Tibial nerve (tissue), 4 donors: ENCODE data around the gene CCNE1. TPM values are rescaled to one million over a fixed set of nuclear protein-coding genes. Genes with fewer than 3 reads are reported as not detected.

Experiments
- DNase-seq, 2 donors: peaks; one replicate each; pipeline ENCODE4 v3.0.0-alpha.2; 2019; ENCODE audit warnings: low spot score in 2 of 2
- H3K27ac ChIP-seq, 4 donors: fragments of 200-600 bp; sonication (generic) in 3 of 4; one replicate each; pipeline ENCODE4 v1.5.1; 2017 to 2019; ENCODE audit warnings: mild to moderate bottlenecking in 1 of 4
- H3K27me3 ChIP-seq, 2 donors: fragments of 200-600 bp; sonication (generic) in 1 of 2; one replicate each; pipeline versions ENCODE4 v1.5.1 to v1.6.0; 2017 to 2019
- H3K36me3 ChIP-seq, 3 donors: fragments of 200-600 bp; sonication (generic); one replicate each; pipeline ENCODE4 v1.5.1; 2018 to 2019
- H3K4me1 ChIP-seq, 4 donors: fragments of 200-600 bp; sonication (generic) in 3 of 4; one replicate each; pipeline ENCODE4 v1.5.1; 2017 to 2019
- H3K4me3 ChIP-seq, 4 donors: fragments of 200-600 bp; sonication (generic) in 3 of 4; one replicate each; pipeline ENCODE4 v1.5.1; 2017 to 2019; ENCODE audit warnings: mild to moderate bottlenecking in 1 of 4, moderate library complexity in 1 of 4
- H3K9me3 ChIP-seq, 4 donors: fragments of 200-600 bp; sonication (generic) in 3 of 4; one replicate each; pipeline ENCODE4 v1.5.1; 2017 to 2019
- EP300 ChIP-seq, 2 donors: sonication (generic); formaldehyde crosslinking; IDR thresholded peaks; one replicate each; pipeline ENCODE4 v1.6.1; 2017; ENCODE audit warnings: antibody characterized with exemption in 2 of 2, mild to moderate bottlenecking in 1 of 2
- POLR2A ChIP-seq, 2 donors: fragments of 450-650 bp; IDR thresholded peaks; one replicate each; pipeline ENCODE4 v1.6.1; 2017; ENCODE audit warnings: antibody characterized with exemption in 2 of 2, mild to moderate bottlenecking in 2 of 2, moderate library complexity in 2 of 2
- WGBS, 2 donors: methylation state at CpG; one replicate each; pipeline ENCODE4 v1.1.5; 2018; 5-methylcytosine and 5-hydroxymethylcytosine counted together
- total RNA-seq, 4 donors: library from RNA; depleted of rRNA; stranded (reverse); fragments of >200 nt; gene quantifications; one replicate each; pipeline ENCODE4 v1.1.0, GENCODE V29; 2016
- TF ChIP-seq, protein P1 (sequence below), 5 experiments: fragments of 200-600 bp in 3 of 5; fragments of 450-650 bp in 2 of 5; sonication (generic) in 3 of 5; IDR thresholded peaks; one replicate each; pipeline ENCODE4 v1.5.1; 2016 to 2019; ENCODE audit warnings: antibody characterized with exemption in 5 of 5, mild to moderate bottlenecking in 3 of 5, moderate library complexity in 2 of 5

Gene CCNE1
- total RNA-seq, 4 donors from 2014 or later: 0.60 to 4.9 (median 3.8) TPM

DNA sequence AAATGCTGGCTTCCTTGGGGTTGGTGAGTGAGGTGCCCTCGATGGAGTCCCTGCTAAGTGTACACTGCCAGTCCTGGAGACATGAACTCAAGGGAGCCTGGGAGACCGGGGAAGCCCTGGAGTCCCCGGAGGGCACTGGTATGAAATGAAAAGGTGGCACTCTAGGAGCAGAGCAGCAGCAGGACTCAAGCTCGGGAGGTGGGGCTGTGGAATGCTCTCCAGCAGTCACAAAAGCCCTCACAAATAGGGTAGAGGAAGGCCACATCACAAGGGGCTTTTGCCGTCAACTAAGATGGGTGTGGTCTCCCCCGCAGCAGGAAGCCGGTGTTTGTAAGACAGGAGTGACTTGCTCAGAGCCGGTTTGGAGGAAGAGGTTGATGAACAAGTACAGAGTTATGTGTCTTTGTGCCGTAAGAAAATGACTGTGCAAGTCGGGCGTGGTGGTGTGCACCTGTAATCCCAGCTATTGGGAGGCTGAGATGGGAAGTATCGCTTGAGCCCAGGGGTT lies 19.3 kb downstream of the CCNE1 start:
- 53 to 56% methylated on average over 12 of the region's 12 CpGs for WGBS, 2 donors
- H3K4me3 ChIP-seq: no peak overlapping the region
- H3K36me3 ChIP-seq: no peaks in the 10 kb centered on the region
- no peaks in the 10 kb centered on the region for H3K9me3 ChIP-seq
- TF ChIP-seq, protein P1, sequence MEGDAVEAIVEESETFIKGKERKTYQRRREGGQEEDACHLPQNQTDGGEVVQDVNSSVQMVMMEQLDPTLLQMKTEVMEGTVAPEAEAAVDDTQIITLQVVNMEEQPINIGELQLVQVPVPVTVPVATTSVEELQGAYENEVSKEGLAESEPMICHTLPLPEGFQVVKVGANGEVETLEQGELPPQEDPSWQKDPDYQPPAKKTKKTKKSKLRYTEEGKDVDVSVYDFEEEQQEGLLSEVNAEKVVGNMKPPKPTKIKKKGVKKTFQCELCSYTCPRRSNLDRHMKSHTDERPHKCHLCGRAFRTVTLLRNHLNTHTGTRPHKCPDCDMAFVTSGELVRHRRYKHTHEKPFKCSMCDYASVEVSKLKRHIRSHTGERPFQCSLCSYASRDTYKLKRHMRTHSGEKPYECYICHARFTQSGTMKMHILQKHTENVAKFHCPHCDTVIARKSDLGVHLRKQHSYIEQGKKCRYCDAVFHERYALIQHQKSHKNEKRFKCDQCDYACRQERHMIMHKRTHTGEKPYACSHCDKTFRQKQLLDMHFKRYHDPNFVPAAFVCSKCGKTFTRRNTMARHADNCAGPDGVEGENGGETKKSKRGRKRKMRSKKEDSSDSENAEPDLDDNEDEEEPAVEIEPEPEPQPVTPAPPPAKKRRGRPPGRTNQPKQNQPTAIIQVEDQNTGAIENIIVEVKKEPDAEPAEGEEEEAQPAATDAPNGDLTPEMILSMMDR (IDR thresholded peaks at IDR 0.05): no peak
- TF ChIP-seq POLR2A (IDR thresholded peaks at IDR 0.05) (no peak), EP300 (IDR thresholded peaks at IDR 0.05) (no peak)
- H3K4me1 ChIP-seq: no peaks in the 10 kb centered on the region
- no peak overlapping the region for H3K27ac ChIP-seq
- H3K27me3 ChIP-seq: peaks cover 0 to 19% of the 10 kb centered on the region in 2 donors
- no peak for DNase-seq

DNA sequence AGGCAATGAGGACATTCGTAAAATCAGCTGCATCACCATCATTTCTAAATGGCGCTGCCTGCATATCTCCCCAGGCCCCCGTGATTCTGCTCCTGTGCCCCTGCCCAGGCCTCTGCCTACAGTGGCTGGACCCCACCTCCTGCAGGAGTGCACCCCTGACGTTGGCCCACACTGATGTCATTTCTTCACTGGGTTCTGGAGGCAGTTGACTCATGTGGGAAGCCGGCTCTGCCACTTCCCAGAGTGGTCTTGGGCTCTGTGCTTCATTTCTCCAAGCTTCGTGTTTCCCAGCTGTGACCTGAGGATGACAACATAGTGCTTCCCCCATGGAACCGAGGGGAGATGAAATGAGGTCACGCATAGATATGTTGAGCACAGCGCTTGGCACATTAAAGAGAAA lies 19.9 kb downstream of the CCNE1 start:
- no peak for TF ChIP-seq POLR2A (IDR thresholded peaks at IDR 0.05)
- no peak for TF ChIP-seq EP300 (IDR thresholded peaks at IDR 0.05)
- TF ChIP-seq, protein P1 (IDR thresholded peaks at IDR 0.05): no peak
- Histone ChIP-seq H3K36me3 (no peaks in the 10 kb centered on the region), H3K9me3 (no peaks in the 10 kb centered on the region), H3K27ac (no peak overlapping the region), H3K4me1 (no peaks in the 10 kb centered on the region), H3K27me3 (peaks cover 0 to 19% of the 10 kb centered on the region in 2 donors), H3K4me3 (no peak overlapping the region)
- DNase-seq: no peak
- 69 to 71% methylated on average over 9 of the region's 9 CpGs for WGBS, 2 donors

DNA sequence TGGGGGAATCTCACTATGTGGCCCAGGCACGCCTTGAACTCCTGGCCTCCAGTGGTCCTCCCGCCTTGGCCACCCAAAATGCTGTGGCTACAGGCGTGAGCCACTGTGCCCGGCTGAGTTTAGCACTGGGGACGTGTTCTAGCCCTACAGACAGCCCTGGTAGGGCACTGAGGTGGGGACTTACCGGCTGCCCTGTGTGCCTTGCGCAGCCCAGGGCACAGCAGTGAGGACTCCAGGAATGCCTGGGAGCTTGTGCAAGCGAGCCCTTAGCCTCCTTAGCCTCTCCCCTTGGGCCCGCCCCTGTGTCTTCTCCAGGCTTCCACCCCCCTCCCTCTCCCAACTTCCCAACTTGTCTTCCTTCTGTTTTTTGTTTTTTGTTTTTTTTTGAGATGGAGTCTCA lies 21.0 kb downstream of the CCNE1 start:
- WGBS, 2 donors: 84 to 86% methylated on average over 9 of the region's 9 CpGs
- DNase-seq: no peak

DNA sequence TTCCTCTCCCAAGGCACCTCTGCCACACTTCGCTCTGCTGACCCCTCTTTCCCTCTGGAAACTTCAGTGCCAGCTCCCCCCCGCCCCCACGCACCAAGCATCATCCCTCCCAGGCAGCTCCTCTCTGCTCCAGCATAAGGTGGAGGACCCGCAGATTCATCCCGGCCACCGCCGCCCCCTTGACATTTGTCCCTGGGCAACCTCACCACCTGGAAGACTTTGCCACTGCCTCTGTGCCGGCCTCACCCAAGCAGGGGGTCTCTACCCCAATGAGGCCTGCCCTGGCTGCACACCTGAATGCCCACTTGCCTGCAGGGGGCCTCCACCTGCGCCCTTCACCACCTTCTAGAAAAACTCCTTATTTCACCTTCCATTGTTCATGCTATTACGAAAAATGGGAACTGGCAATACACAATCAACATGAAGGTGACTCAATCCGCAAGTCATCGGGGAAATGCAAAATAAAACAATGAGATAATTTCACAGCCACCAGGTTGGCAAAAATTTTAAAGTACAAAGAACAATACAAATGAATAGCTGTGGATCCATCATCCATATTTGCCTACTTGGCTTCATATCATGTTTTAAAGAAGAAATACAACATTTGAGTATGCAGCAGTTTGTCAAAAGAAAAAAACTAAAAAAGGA lies 21.9 kb downstream of the CCNE1 start:
- Histone ChIP-seq H3K9me3 (no peaks in the 10 kb centered on the region), H3K27ac (no peak overlapping the region), H3K27me3 (peaks cover 0 to 21% of the 10 kb centered on the region in 2 donors), H3K4me1 (no peaks in the 10 kb centered on the region), H3K4me3 (no peak overlapping the region), H3K36me3 (no peaks in the 10 kb centered on the region)
- 88 to 89% methylated on average over 12 of the region's 12 CpGs for WGBS, 2 donors
- TF ChIP-seq POLR2A (IDR thresholded peaks at IDR 0.05) (no peak), EP300 (IDR thresholded peaks at IDR 0.05) (no peak)
- TF ChIP-seq, protein P1 (IDR thresholded peaks at IDR 0.05): no peak
- DNase-seq: no peak

More for the DNA sequence above, 21.0 kb downstream of the CCNE1 start:
- Histone ChIP-seq H3K36me3 (no peaks in the 10 kb centered on the region), H3K9me3 (no peaks in the 10 kb centered on the region), H3K4me1 (no peaks in the 10 kb centered on the region), H3K27ac (no peak overlapping the region), H3K4me3 (no peak overlapping the region), H3K27me3 (peaks cover 0 to 19% of the 10 kb centered on the region in 2 donors)
- TF ChIP-seq POLR2A (IDR thresholded peaks at IDR 0.05) (no peak), EP300 (IDR thresholded peaks at IDR 0.05) (no peak)
- TF ChIP-seq, protein P1 (IDR thresholded peaks at IDR 0.05): no peak

DNA sequence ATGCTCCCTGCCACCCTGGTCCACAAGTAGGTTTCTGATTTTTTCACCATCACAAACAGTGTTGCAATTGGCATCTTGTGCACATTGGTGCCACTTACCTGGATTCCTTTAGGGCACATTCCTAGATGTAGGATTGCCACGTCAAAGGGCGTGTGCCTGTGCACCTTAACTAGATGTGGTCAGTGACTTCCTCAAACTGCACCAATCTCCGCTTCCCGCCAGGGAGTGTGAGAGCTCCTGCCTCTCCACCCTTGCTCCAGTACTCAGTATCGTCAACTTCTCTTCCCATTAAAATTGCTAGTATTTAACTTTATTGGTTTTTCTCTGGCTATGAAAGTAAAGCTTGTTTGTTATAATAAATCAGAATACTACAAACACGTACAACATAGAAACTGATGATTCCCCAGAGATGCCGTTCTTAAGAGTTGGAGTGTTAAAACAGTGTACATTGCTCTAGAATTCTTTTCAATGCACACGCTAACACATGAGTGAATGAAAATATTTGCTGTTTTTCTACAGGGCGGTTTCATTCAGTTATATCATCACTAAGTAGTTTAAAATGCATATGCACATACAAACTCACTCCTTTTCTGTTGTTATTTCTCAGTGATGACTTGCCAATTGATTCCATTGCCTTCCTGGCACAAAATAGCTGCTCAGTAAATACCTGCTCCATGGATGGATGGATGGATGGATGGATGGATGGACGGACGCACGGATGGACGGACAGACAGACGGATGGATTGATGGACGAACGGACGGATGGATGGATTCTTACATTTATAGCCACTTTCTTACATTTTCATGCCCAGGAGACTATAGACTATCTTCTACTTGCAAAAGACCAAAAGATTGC lies 23.4 kb downstream of the CCNE1 start:
- no peaks in the 10 kb centered on the region for H3K36me3 ChIP-seq
- no peak for DNase-seq
- WGBS, 2 donors: 73 to 79% methylated on average over 17 of the region's 17 CpGs
- no peak for TF ChIP-seq POLR2A (IDR thresholded peaks at IDR 0.05)
- TF ChIP-seq, protein P1 (IDR thresholded peaks at IDR 0.05): no peak
- TF ChIP-seq EP300 (IDR thresholded peaks at IDR 0.05): no peak
- peaks cover 0 to 22% of the 10 kb centered on the region in 2 donors for H3K27me3 ChIP-seq
- H3K4me1 ChIP-seq: no peaks in the 10 kb centered on the region
- no peak overlapping the region for H3K27ac ChIP-seq
- no peak overlapping the region for H3K4me3 ChIP-seq
- no peaks in the 10 kb centered on the region for H3K9me3 ChIP-seq
